ENCODE measurements around the gene DAGLA. TPM values are rescaled to one million over a fixed set of nuclear protein-coding genes. Genes with fewer than 3 reads are reported as not detected.

DAGLA gene
- total and polyA plus RNA-seq, 2 donors (not counting 1 experiment from before 2014, with no cell fraction given): 0.06 TPM; not detected in 1

- Histone ChIP-seq H3K9ac (ENCODE audit: low read length) (peak within 1 kb of the TSS; percentile 87), H3K9me3 (ENCODE audit: control extremely low read depth in 1 of 3, control insufficient read depth in 2 of 3, insufficient read depth in 1 of 3, low read length in 2 of 3) (no peaks in the 10 kb centered on the region), H4K20me1 (ENCODE audit: control insufficient read depth, insufficient read depth, low read length, poor library complexity, severe bottlenecking) (no peaks in the 10 kb centered on the region), H3K4me3 (ENCODE audit: control extremely low read depth in 1 of 5, extremely low read depth in 1 of 5, insufficient read depth in 1 of 5, low read depth in 2 of 5, low read length in 4 of 5) (peak within 1 kb of the TSS; percentile 80 to 94 (median 88)), H3K27ac (ENCODE audit: low read length in 2 of 2) (peak within 1 kb of the TSS; percentile 92 to 96), H3K79me2 (ENCODE audit: control insufficient read depth, insufficient read depth, low read length) (peaks cover 76% of the 10 kb centered on the region), H3K4me2 (replicated peaks; ENCODE audit: low read depth, low read length, poor library complexity, severe bottlenecking) (peak within 1 kb of the TSS; percentile 80), H3K36me3 (replicated peaks in 1 of 2; ENCODE audit: control extremely low read depth in 1 of 2, control insufficient read depth in 1 of 2, extremely low read depth in 1 of 2, insufficient read depth in 2 of 2, low read length in 1 of 2) (peaks cover 0 to 36% of the 10 kb centered on the region in 2 experiments), H2AFZ (ENCODE audit: insufficient read depth, low read depth, low read length, poor library complexity, severe bottlenecking) (peak within 1 kb of the TSS; percentile 99), H3K4me1 (ENCODE audit: control insufficient read depth in 2 of 2, insufficient read depth in 2 of 2, low read length in 2 of 2) (peaks cover 11 to 23% of the 10 kb centered on the region in 2 donors), H3K27me3 (replicated peaks in 1 of 4; ENCODE audit: control extremely low read depth in 1 of 4, control insufficient read depth in 3 of 4, insufficient read depth in 4 of 4, low read length in 3 of 4) (no peaks in the 10 kb centered on the region)
- intact Hi-C loops (cut with micrococcal nuclease): loop anchor here (1.0 to 5.0 kb wide), 6 partner anchors 25 to 880 kb away; partner anchors contain the start of genes FADS1 and TMEM109
- peak within 1 kb of the TSS; percentile 97 for H3K27ac Mint-ChIP-seq
- WGBS (ENCODE audit: insufficient coverage): under 1% methylated on average over 54 of the region's 61 CpGs
- POLR2A ChIA-PET: interaction anchor here (0.7 to 1.9 kb wide), 3 partner anchors 89 to 331 kb away, joined by 3 to 6 read pairs (median 3); partner anchors contain the start of gene INCENP
- H3K27me3 Mint-ChIP-seq: no peaks in the 10 kb centered on the region
- CTCF ChIA-PET: interaction anchor here (0.6 to 3.8 kb wide), 8 partner anchors 21 to 514 kb away, joined by 3 to 32 read pairs (median 9); no protein-coding TSS in a partner anchor
- TF ChIP-seq EZH2 (IDR thresholded peaks at IDR 0.05; ENCODE audit: borderline replicate concordance, insufficient read depth, low read depth, low read length, poor library complexity, severe bottlenecking): no peak
- no peak for TF ChIP-seq CTCF (IDR thresholded peaks at IDR 0.05)
- H3K4me1 Mint-ChIP-seq: peaks cover 34% of the 10 kb centered on the region
- peak; percentile 96 for DNase-seq
- peak within 1 kb of the TSS; percentile 93 for H3K4me3 Mint-ChIP-seq
- H3K9me3 Mint-ChIP-seq (ENCODE audit: insufficient read depth): no peaks in the 10 kb centered on the region
- peak; percentile 91 for ATAC-seq (ENCODE audit: low read depth)
Measured at GRCh38 chr11:61792310-61793082, 112.3 kb downstream of the DAGLA start, which contains the start of the genes FEN1 and TMEM258. FEN1 (plus strand) TSS chr11:61792911; CDS start chr11:61795362, 2,451 bp downstream. TMEM258 (minus strand) TSS chr11:61792599; CDS start chr11:61792558, 41 bp downstream.
